HS-5 (cell line): ENCODE measurements around the gene PAK3.

ENCODE experiments used
- DNase-seq: peaks from one replicate; pipeline ENCODE4 v3.0.0-alpha.2; 2012; ENCODE audit warnings: low read depth

PAK3 gene

DNA sequence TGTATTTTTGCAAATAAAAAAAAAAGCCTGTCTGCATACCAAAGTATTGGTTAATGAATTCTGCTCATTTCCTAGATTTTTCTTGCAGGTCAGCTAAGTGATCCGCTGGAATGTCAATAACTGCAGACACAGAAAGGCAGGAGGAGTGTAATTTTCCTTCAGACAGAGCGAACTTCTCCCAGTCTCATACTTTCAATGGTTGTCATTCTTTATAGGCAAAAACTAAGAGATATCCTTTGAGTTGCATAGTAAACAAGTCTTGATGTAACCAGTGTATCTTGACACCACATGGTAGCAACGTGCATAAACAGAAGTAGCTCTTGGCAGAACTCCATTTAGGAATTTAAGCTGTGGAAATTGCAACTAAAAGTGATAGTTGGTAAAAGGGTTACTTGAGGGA lies 166.1 kb downstream of the PAK3 start:
- no peak for DNase-seq

DNA sequence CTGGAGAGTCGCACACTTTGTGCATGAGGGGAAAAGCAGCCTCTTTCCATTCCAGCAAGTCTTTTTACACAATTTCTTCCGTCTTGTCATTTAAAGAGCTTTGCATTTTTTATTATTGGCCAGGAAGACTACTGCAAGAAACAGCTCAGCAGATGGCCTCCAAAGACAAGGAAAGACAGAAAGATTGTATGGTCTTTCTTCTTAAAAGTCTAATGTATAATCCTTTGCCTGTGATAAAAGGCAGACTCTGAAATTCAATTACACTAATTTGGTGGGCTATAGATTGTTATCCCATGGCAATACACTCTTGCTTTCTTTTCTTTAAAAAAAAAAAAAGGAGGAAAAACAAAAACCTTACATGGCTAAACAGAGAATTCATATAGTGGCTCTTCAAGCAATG lies 168.4 kb downstream of the PAK3 start:
- DNase-seq = no peak

DNA sequence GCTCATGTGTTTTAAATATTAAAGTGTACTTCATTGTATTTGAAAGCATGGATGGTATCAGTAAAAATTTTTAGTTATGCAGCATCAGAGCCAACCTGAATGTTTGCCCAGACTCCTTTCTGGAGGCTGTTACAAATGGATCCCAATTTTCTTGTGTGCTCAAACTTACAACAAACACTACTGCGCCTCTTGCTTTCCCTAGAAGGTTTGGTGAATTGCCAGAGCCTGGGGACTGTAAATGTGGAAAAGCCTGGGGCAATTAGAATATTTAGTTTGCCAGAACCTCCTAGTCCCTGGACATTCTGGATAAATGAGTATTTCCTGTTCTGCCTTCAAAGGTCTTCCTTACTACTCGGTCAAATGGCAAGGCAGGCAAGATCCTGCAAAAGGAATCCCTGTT lies 169.5 kb downstream of the PAK3 start:
- DNase-seq = no peak

DNA sequence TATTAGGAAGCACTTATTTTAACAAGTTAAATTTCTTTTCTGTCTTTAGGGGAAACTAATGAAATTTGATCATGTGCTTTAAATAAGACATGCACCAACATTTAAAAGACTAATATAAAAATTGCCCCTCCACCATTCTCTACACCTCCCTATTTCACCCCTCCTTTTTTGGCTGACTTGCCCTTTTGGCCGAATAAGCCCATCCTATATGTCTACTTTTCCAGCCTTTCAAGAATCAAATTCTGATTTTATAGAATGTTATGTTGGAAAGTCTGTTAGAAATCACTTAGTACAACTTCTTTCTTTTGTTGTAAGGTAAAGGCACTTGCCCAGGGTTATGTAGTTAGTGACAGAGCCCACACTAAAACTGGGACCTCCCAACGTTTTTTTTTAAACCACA lies 172.5 kb downstream of the PAK3 start:
- no peak for DNase-seq

DNA sequence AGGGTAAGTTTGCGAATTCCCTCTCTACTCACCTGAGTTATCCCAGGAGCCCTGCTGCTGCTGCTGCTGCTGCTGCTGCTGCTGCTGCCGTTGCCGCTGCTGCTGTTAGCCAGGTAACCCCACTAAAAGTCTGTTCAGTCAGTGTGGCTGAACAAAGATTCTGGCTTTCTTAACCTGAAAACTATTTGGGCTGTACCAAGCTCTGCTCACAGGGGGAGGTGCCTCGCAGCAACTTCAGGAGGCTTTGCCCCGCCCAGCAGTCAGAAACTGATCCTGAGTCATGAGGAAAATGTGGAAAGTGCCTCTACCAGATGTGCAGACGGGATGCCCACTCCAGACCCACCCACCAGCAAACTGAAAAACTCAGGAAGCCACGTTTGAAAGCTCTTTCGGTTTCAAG lies 174.3 kb downstream of the PAK3 start, which contains the start of gene CAPN6:
Gene CAPN6, minus strand, starts transcription at position 145 of the 400 bp plus-strand sequence. CDS start 6,547 bp downstream, outside the sequence.
- no peak for DNase-seq
